K562 (cell line): ENCODE results near the gene SYT13. TPM values are rescaled to one million over a fixed set of nuclear protein-coding genes. Genes with fewer than 3 reads are reported as not detected.

Experiments
- ATAC-seq: fragments of 200-7000 bp; cut with Tn5 transposase; 3 replicates; pipeline ENCODE4 v1.9.1; 2020; ENCODE audit warnings: moderate library complexity
- BruUV-seq: library from RNA; stranded (reverse); fragments of 400-500 nt; replicated peaks from 2 replicates; lab custom pipeline; 2021; lab: Mats Ljungman, UMichigan
- CTCF ChIA-PET: fragments of 300-600 bp; formaldehyde crosslinking; extraction: SDS; loops from one replicate; lab custom pipeline; 2021; ENCODE audit warnings: low intra/inter-chr PET ratio; lab: Yijun Ruan, JAX
- POLR2A ChIA-PET: fragments of 300-600, 350-650 bp; sonication (Branson Sonifier 250); formaldehyde crosslinking; extraction: SDS; loops from one replicate; lab custom pipeline; 2021; ENCODE audit warnings: antibody characterized with exemption, inconsistent platforms; lab: Yijun Ruan, JAX
- DNase-seq, 4 experiments: peaks; one replicate each; pipeline versions ENCODE4 v3.0.0 to v3.0.0-alpha.2; 2011 to 2018; ENCODE audit warnings: low spot score in 3 of 4, mixed read lengths in 3 of 4; ENCODE audit errors: extremely low read depth in 1 of 4
- FAIRE-seq: peaks from 2 replicates; lab custom pipeline; 2011; peaks lifted over from hg19 to GRCh38; lab: Jason Lieb, UNC
- H2AFZ ChIP-seq: 2 replicates; pipeline ENCODE4 v1.6.0; 2011; ENCODE audit warnings: low read depth, low read length, control low read depth, inconsistent platforms
- H3K27ac ChIP-seq: fragments of 200-600 bp; 3 replicates; pipeline ENCODE4 v1.8.0; 2011; ENCODE audit warnings: low read depth, mild to moderate bottlenecking, control low read depth, inconsistent platforms, low read length, moderate library complexity, mixed read lengths; ENCODE audit errors: extremely low read depth
- H3K27me3 ChIP-seq, 2 experiments: fragments of 300-600 bp in 1 of 2; 2 replicates in 1 of 2; 3 replicates in 1 of 2; pipeline versions ENCODE4 v1.6.0 to v1.8.0; 2011; ENCODE audit warnings: inconsistent platforms in 2 of 2, low read length in 2 of 2, mild to moderate bottlenecking in 1 of 2, mixed read lengths in 1 of 2, moderate library complexity in 1 of 2; ENCODE audit not compliant: control insufficient read depth in 2 of 2, insufficient read depth in 2 of 2
- H3K36me3 ChIP-seq: fragments of 300-600 bp; 3 replicates; pipeline ENCODE4 v1.8.0; 2011; ENCODE audit warnings: mild to moderate bottlenecking, low read length, inconsistent platforms; ENCODE audit not compliant: control insufficient read depth, insufficient read depth
- H3K4me1 ChIP-seq, 2 experiments: fragments of 200-600 bp in 1 of 2; replicated peaks in 1 of 2; 2 replicates in 1 of 2; 3 replicates in 1 of 2; pipeline versions ENCODE4 v1.5.1 to v1.8.0; 2011; ENCODE audit warnings: inconsistent platforms in 2 of 2, low read length in 2 of 2, mild to moderate bottlenecking in 1 of 2, mixed read lengths in 1 of 2, moderate library complexity in 1 of 2; ENCODE audit not compliant: control insufficient read depth in 2 of 2, insufficient read depth in 2 of 2
- H3K4me2 ChIP-seq: 2 replicates; pipeline ENCODE4 v1.6.1; 2011; ENCODE audit warnings: low read length, control low read depth, inconsistent platforms, mixed read lengths; ENCODE audit not compliant: insufficient read depth
- H3K4me3 ChIP-seq: fragments of 200-600 bp; sonication (generic), shearing (Covaris generic); 2 replicates; pipeline ENCODE4 v1.5.1; 2016; ENCODE audit warnings: control low read depth, inconsistent platforms
- H3K79me2 ChIP-seq: fragments of 200-600 bp; 3 replicates; pipeline ENCODE4 v1.8.0; 2011; ENCODE audit warnings: low read length, inconsistent platforms; ENCODE audit not compliant: control insufficient read depth, insufficient read depth
- H3K9ac ChIP-seq, 2 experiments: 2 replicates each; pipeline versions ENCODE4 v1.6.0 to v1.6.1; 2011; ENCODE audit warnings: low read depth in 2 of 2, low read length in 2 of 2, control low read depth in 1 of 2, inconsistent platforms in 1 of 2, mild to moderate bottlenecking in 1 of 2, mixed read lengths in 1 of 2; ENCODE audit not compliant: insufficient read depth in 1 of 2
- H3K9me1 ChIP-seq: one replicate; pipeline ENCODE4 v1.6.0; 2011; ENCODE audit warnings: inconsistent platforms, mild to moderate bottlenecking, low read length, moderate library complexity; ENCODE audit not compliant: control insufficient read depth, insufficient read depth
- H3K9me3 ChIP-seq: replicated peaks from 2 replicates; pipeline ENCODE4 v1.5.1; 2011; ENCODE audit warnings: low read depth, low read length, inconsistent platforms; ENCODE audit not compliant: control insufficient read depth, insufficient read depth
- H4K20me1 ChIP-seq: replicated peaks from 2 replicates; pipeline ENCODE4 v1.6.1; 2011; ENCODE audit warnings: low read length, inconsistent platforms, mixed read lengths; ENCODE audit not compliant: control insufficient read depth, insufficient read depth
- EHMT2 ChIP-seq: fragments of 450-650 bp; IDR thresholded peaks from 2 replicates; pipeline ENCODE4 v1.6.1; 2018; ENCODE audit warnings: antibody characterized with exemption
- KLF10 ChIP-seq: fragments of 250-450 bp; sonication (Bioruptor Pico); IDR thresholded peaks from 2 replicates; pipeline ENCODE4 v1.6.1; 2021; ENCODE audit warnings: matching md5 sums
- PRDM10 ChIP-seq: fragments of 450-650 bp; IDR thresholded peaks from 2 replicates; pipeline ENCODE4 v1.6.1; 2018; ENCODE audit not compliant: partially characterized antibody
- RB1 ChIP-seq: fragments of 450-650 bp; IDR thresholded peaks from 2 replicates; pipeline ENCODE4 v1.6.1; 2017; ENCODE audit warnings: low read depth, mild to moderate bottlenecking
- SMARCC2 ChIP-seq: fragments of 450-650 bp; IDR thresholded peaks from 2 replicates; pipeline ENCODE4 v1.6.1; 2017; ENCODE audit warnings: antibody characterized with exemption, moderate library complexity, mild to moderate bottlenecking, low read depth
- WGBS: fragments of 100-300 bp; shearing (Covaris generic); methylation state at CpG from one replicate; pipeline ENCODE4 v1.1.6; 2016; ENCODE audit warnings: low coverage, mixed read lengths; ENCODE audit not compliant: insufficient coverage; ENCODE audit errors: missing lambda C conversion rate; 5-methylcytosine and 5-hydroxymethylcytosine counted together
- in situ Hi-C: fragments of 300-500 bp; cut with MboI; formaldehyde crosslinking; loops from 4 replicates; pipeline ENCODE4 v1.15.0; 2018; ENCODE audit warnings: inconsistent platforms, mixed read lengths
- intact Hi-C: fragments of 100-400 bp; cut with micrococcal nuclease; formaldehyde crosslinking; loops from 2 replicates; pipeline ENCODE4 v1.14.2; 2022
- polyA plus RNA-seq, 8 experiments: library from polyadenylated mRNA; depleted of rRNA in 4 of 8; stranded (reverse) in 5 of 8; unstranded in 3 of 8; fragments of >200 nt; fragmentation: Nextera tagmentation in 2 of 8; fragmentation: Illumina TruSeq in 1 of 8; extraction: Ambion mirVana in 2 of 8; extraction: Trizol in 1 of 8; gene quantifications; 2 replicates each; pipeline versions ENCODE4 v1.2.1 to v1.2.3, GENCODE V29; 2011 to 2014; ENCODE audit warnings: inconsistent platforms in 1 of 8, missing spikeins in 1 of 8
- total RNA-seq, 7 experiments: library from RNA; depleted of rRNA in 6 of 7; stranded (reverse); fragments of >200 nt in 6 of 7; fragmentation: Illumina TruSeq in 2 of 7; extraction: Trizol in 2 of 7; gene quantifications; 2 replicates each; pipeline versions ENCODE4 v1.2.1 to v1.2.3, GENCODE V29; 2011 to 2021; ENCODE audit warnings: low replicate concordance in 1 of 7

Gene SYT13
- total and polyA plus RNA-seq, 9 of the 15 experiments (the other 6 are each of a cell fraction or from before 2014, with no cell fraction given), result under 0.01 to 0.13 (median 0.08) TPM; not detected in 2

- no peaks in the 10 kb centered on the region for H3K79me2 ChIP-seq
- FAIRE-seq (no peak), DNase-seq (no peak), ATAC-seq (no peak)
- ChIA-PET CTCF (no interaction called here), POLR2A (interaction anchor here (0.5 to 1.5 kb wide), 3 partner anchors 11 to 462 kb away, joined by 3 read pairs; no protein-coding TSS in a partner anchor)
- H2AFZ ChIP-seq, result no peak overlapping the region
- in situ Hi-C loops, result no loop called here
- WGBS, result 0% methylated on average over 3 of the region's 3 CpGs
- TF ChIP-seq RB1 (no peak), SMARCC2 (no peak), PRDM10 (peak; percentile 82), KLF10 (CRISPR knock-in tag) (no peak), EHMT2 (no peak)
- peaks cover 0 to 5% of the 10 kb centered on the region in 2 experiments; a peak in 3 of 5 replicates for H3K4me1 ChIP-seq
- no peaks in the 10 kb centered on the region for H3K36me3 ChIP-seq
- no peak overlapping the region for H3K4me3 ChIP-seq
- H4K20me1 ChIP-seq, result no peaks in the 10 kb centered on the region; the same call in 1 of the 2 replicates
- H3K9me3 ChIP-seq, result no peaks in the 10 kb centered on the region
- intact Hi-C loops, result loop anchor here (5.0 kb wide), 1 partner anchor 47 kb away; no protein-coding TSS in a partner anchor
- no peak overlapping the region for H3K27ac ChIP-seq
- H3K4me2 ChIP-seq, result no peak overlapping the region
- H3K9ac ChIP-seq, result no peak overlapping the region
- no TSS peak for BruUV-seq
- H3K9me1 ChIP-seq, result peaks cover 4% of the 10 kb centered on the region
- peaks cover 0 to 13% of the 10 kb centered on the region in 2 experiments; a peak in 1 of 5 replicates for H3K27me3 ChIP-seq
These were observed 36.0 kb downstream of the SYT13 start for GRCh38 chr11:45250035-45250718.
